ENCODE data around the gene PAM16. TPM values are rescaled to one million over a fixed set of nuclear protein-coding genes. Genes with fewer than 3 reads are reported as not detected.
"Not testable (repeated sequence)": the region's sequence is repeated elsewhere in the genome, so short reads cannot be mapped to it uniquely, and the experiment has no call there.

The PAM16 gene
- total and polyA plus RNA-seq, 2 experiments from 2014 or later = 35.0 to 70.4 TPM

GRCh38 chr16:4336701-4337539 is 14.2 kb downstream of the PAM16 start:
- no peaks in the 10 kb centered on the region for H3K36me3 ChIP-seq (replicated peaks; ENCODE audit: insufficient read depth, low read depth)

DNA sequence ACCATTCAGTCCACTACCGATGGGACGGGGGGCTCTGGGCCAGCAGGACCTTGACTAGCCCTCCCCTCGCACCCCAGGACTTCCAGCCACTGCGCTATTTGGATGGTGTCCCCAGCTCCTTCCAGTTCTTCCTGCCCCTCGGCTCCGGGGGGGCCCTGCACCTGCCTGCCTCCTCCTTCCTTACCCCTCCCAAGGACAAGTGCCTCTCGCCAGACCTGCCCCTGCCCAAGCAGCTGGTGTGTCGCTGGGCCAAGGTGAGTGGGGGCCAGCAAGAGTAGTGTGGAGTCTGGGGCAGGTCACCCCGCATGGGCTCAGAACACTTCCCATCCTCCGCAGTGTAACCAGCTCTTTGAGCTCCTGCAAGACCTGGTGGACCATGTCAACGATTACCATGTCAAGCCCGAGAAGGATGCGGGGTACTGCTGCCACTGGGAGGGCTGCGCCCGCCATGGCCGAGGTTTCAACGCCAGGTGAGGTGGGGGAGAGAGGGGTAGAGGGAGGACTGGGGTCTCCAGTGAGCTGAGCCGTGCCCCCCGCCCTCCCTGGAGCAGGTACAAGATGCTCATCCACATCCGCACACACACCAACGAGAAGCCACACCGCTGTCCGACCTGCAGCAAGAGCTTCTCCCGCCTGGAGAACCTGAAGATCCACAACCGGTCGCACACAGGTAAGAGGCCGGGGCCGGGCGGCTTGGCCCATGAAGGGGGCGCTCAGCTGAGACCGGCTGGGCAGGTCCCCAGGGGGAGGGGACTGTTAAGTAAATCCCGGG is 16.2 kb downstream of the PAM16 start:
- H3K79me2 ChIP-seq = peaks cover 39% of the 10 kb centered on the region
- H3K27me3 ChIP-seq = no peaks in the 10 kb centered on the region
- no peak overlapping the region for H3K4me2 ChIP-seq
- no peak overlapping the region for H2AFZ ChIP-seq
- H3K9me3 ChIP-seq (ENCODE audit: low read depth) = no peaks in the 10 kb centered on the region
- no peaks in the 10 kb centered on the region for H3K9me2 ChIP-seq (replicated peaks; ENCODE audit: insufficient read depth)
- no peaks in the 10 kb centered on the region for H3K36me3 ChIP-seq (replicated peaks; ENCODE audit: insufficient read depth, low read depth)
- no peak for DNase-seq (ENCODE audit: low spot score)
- peaks cover 13% of the 10 kb centered on the region for H3K4me1 ChIP-seq (ENCODE audit: insufficient read depth)
- WGBS (ENCODE audit: low lambda C conversion rate, missing lambda C conversion rate) = 91% methylated on average over 31 of the region's 32 CpGs
- TF ChIP-seq EZH2 (IDR thresholded peaks at IDR 0.05; ENCODE audit: borderline replicate concordance) = no peak
- no peak overlapping the region for H3K27ac ChIP-seq
- peaks cover 28% of the 10 kb centered on the region for H4K20me1 ChIP-seq (ENCODE audit: insufficient read depth, poor library complexity, severe bottlenecking)
- H3K4me3 ChIP-seq = no peak overlapping the region

More at GRCh38 chr16:4336701-4337539, 14.2 kb downstream of the PAM16 start:
- DNase-seq (ENCODE audit: low spot score) = no peak
- no peak overlapping the region for H3K27ac ChIP-seq
- peaks cover 30% of the 10 kb centered on the region for H3K79me2 ChIP-seq
- H3K4me1 ChIP-seq (ENCODE audit: insufficient read depth) = peaks cover 18% of the 10 kb centered on the region
- H3K9me3 ChIP-seq (ENCODE audit: low read depth) = no peaks in the 10 kb centered on the region
- TF ChIP-seq EZH2 (IDR thresholded peaks at IDR 0.05; ENCODE audit: borderline replicate concordance) (no peak), EZH2phosphoT487 (IDR thresholded peaks at IDR 0.05; ENCODE audit: low read depth, severe bottlenecking, unreplicated experiment) (no peak), CTCF (IDR thresholded peaks at IDR 0.05; ENCODE audit: poor library complexity) (no peak)
- no peaks in the 10 kb centered on the region for H3K27me3 ChIP-seq
- H2AFZ ChIP-seq = no peak overlapping the region
- 93% methylated on average over 29 of the region's 41 CpGs for WGBS (ENCODE audit: low lambda C conversion rate, missing lambda C conversion rate)
- peaks cover 17% of the 10 kb centered on the region for H4K20me1 ChIP-seq (ENCODE audit: insufficient read depth, poor library complexity, severe bottlenecking)
- no peaks in the 10 kb centered on the region for H3K9me2 ChIP-seq (replicated peaks; ENCODE audit: insufficient read depth)
- no peak overlapping the region for H3K4me3 ChIP-seq
- no peak overlapping the region for H3K4me2 ChIP-seq

GRCh38 chr16:4333714-4334113 is 17.4 kb downstream of the PAM16 start:
- not testable (repeated sequence) for H3K36me3 ChIP-seq (replicated peaks; ENCODE audit: insufficient read depth, low read depth); DNase-seq (ENCODE audit: low spot score); H3K4me3 ChIP-seq; H3K4me1 ChIP-seq (ENCODE audit: insufficient read depth); H2AFZ ChIP-seq; H3K27me3 ChIP-seq; H3K27ac ChIP-seq; H3K9me2 ChIP-seq (replicated peaks; ENCODE audit: insufficient read depth); H3K4me2 ChIP-seq; H3K9me3 ChIP-seq (ENCODE audit: low read depth)
- peaks cover 34% of the 10 kb centered on the region for H4K20me1 ChIP-seq (ENCODE audit: insufficient read depth, poor library complexity, severe bottlenecking)
- H3K79me2 ChIP-seq = peaks cover 51% of the 10 kb centered on the region
- WGBS (ENCODE audit: low lambda C conversion rate, missing lambda C conversion rate) = 98% methylated on average over 9 of the region's 9 CpGs

GRCh38 chr16:4333308-4333638 is 17.8 kb downstream of the PAM16 start:
- no peak overlapping the region for H3K27ac ChIP-seq
- no peak overlapping the region for H2AFZ ChIP-seq
- no peak for DNase-seq (ENCODE audit: low spot score)
- no peak overlapping the region for H3K4me2 ChIP-seq
- 96% methylated on average over 9 of the region's 9 CpGs for WGBS (ENCODE audit: low lambda C conversion rate, missing lambda C conversion rate)
- no peaks in the 10 kb centered on the region for H3K9me2 ChIP-seq (replicated peaks; ENCODE audit: insufficient read depth)
- no peaks in the 10 kb centered on the region for H3K9me3 ChIP-seq (ENCODE audit: low read depth)
- H3K79me2 ChIP-seq = peaks cover 55% of the 10 kb centered on the region
- no peaks in the 10 kb centered on the region for H3K27me3 ChIP-seq
- H4K20me1 ChIP-seq (ENCODE audit: insufficient read depth, poor library complexity, severe bottlenecking) = peaks cover 39% of the 10 kb centered on the region
- TF ChIP-seq EZH2phosphoT487 (IDR thresholded peaks at IDR 0.05; ENCODE audit: low read depth, severe bottlenecking, unreplicated experiment) (no peak), EZH2 (IDR thresholded peaks at IDR 0.05; ENCODE audit: borderline replicate concordance) (no peak), CTCF (IDR thresholded peaks at IDR 0.05; ENCODE audit: poor library complexity) (no peak)
- peaks cover 11% of the 10 kb centered on the region for H3K4me1 ChIP-seq (ENCODE audit: insufficient read depth)
- no peak overlapping the region for H3K4me3 ChIP-seq
- H3K36me3 ChIP-seq (replicated peaks; ENCODE audit: insufficient read depth, low read depth) = no peaks in the 10 kb centered on the region
